GM06990 (cell line): ENCODE results near the gene LSR.

Experiments
- DNase-seq: peaks from one replicate; pipeline ENCODE4 v3.0.0-alpha.2; 2011; ENCODE audit not compliant: insufficient read length; ENCODE audit errors: extremely low read depth
- H3K27me3 ChIP-seq: replicated peaks from 2 replicates; pipeline ENCODE4 v1.6.0; 2011; ENCODE audit warnings: low read length; ENCODE audit not compliant: control insufficient read depth, insufficient read depth
- H3K36me3 ChIP-seq: 2 replicates; pipeline ENCODE4 v1.5.1; 2011; ENCODE audit warnings: low read length; ENCODE audit not compliant: control insufficient read depth, insufficient read depth
- H3K4me3 ChIP-seq: replicated peaks from 2 replicates; pipeline ENCODE4 v1.5.1; 2011; ENCODE audit warnings: low read depth, mild to moderate bottlenecking, control low read depth, low read length
- CTCF ChIP-seq: IDR thresholded peaks from 2 replicates; pipeline ENCODE4 v1.5.1; 2011; ENCODE audit warnings: low read length, control low read depth, mild to moderate bottlenecking, inconsistent platforms; ENCODE audit not compliant: insufficient read depth, poor library complexity, severe bottlenecking

The LSR gene

GRCh38 chr19:35304036-35304435, 55.2 kb downstream of the LSR start:
- Histone ChIP-seq H3K27me3 (no peaks in the 10 kb centered on the region), H3K4me3 (no peak overlapping the region), H3K36me3 (no peaks in the 10 kb centered on the region)
- no peak for TF ChIP-seq CTCF
- no peak for DNase-seq

GRCh38 chr19:35305181-35305580, 56.4 kb downstream of the LSR start:
- no peaks in the 10 kb centered on the region for H3K36me3 ChIP-seq
- H3K27me3 ChIP-seq = no peaks in the 10 kb centered on the region
- H3K4me3 ChIP-seq = no peak overlapping the region
- DNase-seq = no peak
- no peak for TF ChIP-seq CTCF

GRCh38 chr19:35306473-35307246, 57.9 kb downstream of the LSR start:
- no peaks in the 10 kb centered on the region for H3K36me3 ChIP-seq
- no peak overlapping the region for H3K4me3 ChIP-seq
- DNase-seq = no peak
- TF ChIP-seq CTCF = peak; percentile 68
- H3K27me3 ChIP-seq = no peaks in the 10 kb centered on the region

GRCh38 chr19:35307931-35308330, 59.1 kb downstream of the LSR start:
- Histone ChIP-seq H3K4me3 (no peak overlapping the region), H3K36me3 (no peaks in the 10 kb centered on the region), H3K27me3 (no peaks in the 10 kb centered on the region)
- no peak for TF ChIP-seq CTCF
- no peak for DNase-seq

GRCh38 chr19:35308910-35309309, 60.1 kb downstream of the LSR start:
- no peaks in the 10 kb centered on the region for H3K27me3 ChIP-seq
- no peak for DNase-seq
- no peak for TF ChIP-seq CTCF
- no peak overlapping the region for H3K4me3 ChIP-seq
- no peaks in the 10 kb centered on the region for H3K36me3 ChIP-seq
